ENCODE measurements around the gene TRIM9. TPM values are rescaled to one million over a fixed set of nuclear protein-coding genes. Genes with fewer than 3 reads are reported as not detected.

TRIM9 gene
- total and polyA plus RNA-seq, 12 donors, result 0.55 to 5.3 (median 2.0) TPM

- H3K36me3 ChIP-seq (replicated peaks in 1 of 2), result no peaks in the 10 kb centered on the region
- intact Hi-C loops (cut with DNase I), result no loop called here
- WGBS, 4 donors, result 77 to 92% (median 88%) methylated on average over 1 of the region's 1 CpG
- no peaks in the 10 kb centered on the region for H3K9me3 ChIP-seq (replicated peaks in 1 of 3)
- no peak for DNase-seq
- no peak overlapping the region for H3K27ac ChIP-seq
- no peak overlapping the region for H3K4me3 ChIP-seq
- no peaks in the 10 kb centered on the region for H3K4me1 ChIP-seq (replicated peaks in 1 of 2)
- TF ChIP-seq POLR2A (IDR thresholded peaks at IDR 0.05) (no peak), CTCF (IDR thresholded peaks at IDR 0.05) (no peak)
- no peaks in the 10 kb centered on the region for H3K27me3 ChIP-seq
Measured at GRCh38 chr14:51117593-51117992, 22.7 kb upstream of the TRIM9 start.

- DNase-seq, result no peak
- Histone ChIP-seq H3K27ac (no peak overlapping the region), H3K4me3 (no peak overlapping the region), H3K9me3 (replicated peaks in 1 of 3) (no peaks in the 10 kb centered on the region), H3K4me1 (replicated peaks in 1 of 2) (no peaks in the 10 kb centered on the region), H3K36me3 (replicated peaks in 1 of 2) (no peaks in the 10 kb centered on the region), H3K27me3 (no peaks in the 10 kb centered on the region)
- WGBS, 4 donors, result 86 to 98% (median 93%) methylated on average over 1 of the region's 1 CpG
- intact Hi-C loops (cut with DNase I), result no loop called here
- TF ChIP-seq POLR2A (IDR thresholded peaks at IDR 0.05) (no peak), CTCF (IDR thresholded peaks at IDR 0.05) (no peak)
Measured at GRCh38 chr14:51116682-51117081, 21.8 kb upstream of the TRIM9 start.

GRCh38 chr14:51109651-51110050 is 14.7 kb upstream of the TRIM9 start:
- no peak overlapping the region for H3K4me3 ChIP-seq
- no peaks in the 10 kb centered on the region for H3K9me3 ChIP-seq (replicated peaks in 1 of 3)
- 60 to 73% (median 65%) methylated on average over 3 of the region's 3 CpGs for WGBS, 4 donors
- no peaks in the 10 kb centered on the region for H3K4me1 ChIP-seq (replicated peaks in 1 of 2)
- no peak overlapping the region for H3K27ac ChIP-seq
- TF ChIP-seq POLR2A (IDR thresholded peaks at IDR 0.05) (no peak), CTCF (IDR thresholded peaks at IDR 0.05) (no peak)
- DNase-seq, result no peak
- intact Hi-C loops (cut with DNase I), result no loop called here
- H3K36me3 ChIP-seq (replicated peaks in 1 of 2), result no peaks in the 10 kb centered on the region
- H3K27me3 ChIP-seq, result no peaks in the 10 kb centered on the region

- intact Hi-C loops (cut with DNase I), result no loop called here
- WGBS, 4 donors, result 83 to 90% (median 85%) methylated on average over 1 of the region's 1 CpG
- no peaks in the 10 kb centered on the region for H3K36me3 ChIP-seq (replicated peaks in 1 of 2)
- H3K4me1 ChIP-seq (replicated peaks in 1 of 2), result no peaks in the 10 kb centered on the region
- H3K9me3 ChIP-seq (replicated peaks in 1 of 3), result no peaks in the 10 kb centered on the region
- TF ChIP-seq CTCF (IDR thresholded peaks at IDR 0.05), result no peak
- TF ChIP-seq POLR2A (IDR thresholded peaks at IDR 0.05), result no peak
- DNase-seq, result no peak
- H3K4me3 ChIP-seq, result no peak overlapping the region
- H3K27ac ChIP-seq, result no peak overlapping the region
- no peaks in the 10 kb centered on the region for H3K27me3 ChIP-seq
Measured at GRCh38 chr14:51107801-51108200, 12.9 kb upstream of the TRIM9 start.
